Ascending aorta (tissue), 2 donors: ENCODE data around the gene ANKRD45. TPM values are rescaled to one million over a fixed set of nuclear protein-coding genes. Genes with fewer than 3 reads are reported as not detected.
"Not testable (repeated sequence)": the region's sequence is repeated elsewhere in the genome, so short reads cannot be mapped to it uniquely, and the experiment has no call there.

Experiments
- DNase-seq, 2 donors: peaks; one replicate each; pipeline ENCODE4 v3.0.0-alpha.2; 2019; ENCODE audit warnings: low spot score in 2 of 2
- H3K27ac ChIP-seq, 2 donors: fragments of 200-600 bp; sonication (generic); one replicate each; pipeline ENCODE4 v1.5.1; 2016 to 2017; ENCODE audit warnings: mild to moderate bottlenecking in 1 of 2
- H3K27me3 ChIP-seq: fragments of 200-600 bp; sonication (generic); one replicate; pipeline ENCODE4 v1.5.1; 2017
- H3K36me3 ChIP-seq, 2 donors: fragments of 200-600 bp; sonication (generic); one replicate each; pipeline ENCODE4 v1.5.1; 2016
- H3K4me1 ChIP-seq, 2 donors: fragments of 200-600 bp; sonication (generic); one replicate each; pipeline ENCODE4 v1.5.1; 2016 to 2017; ENCODE audit warnings: mild to moderate bottlenecking in 1 of 2
- H3K4me3 ChIP-seq, 2 donors: fragments of 200-600 bp; sonication (generic); one replicate each; pipeline ENCODE4 v1.5.1; 2016 to 2017; ENCODE audit warnings: mild to moderate bottlenecking in 1 of 2
- H3K9me3 ChIP-seq, 2 donors: fragments of 200-600 bp; sonication (generic); one replicate each; pipeline ENCODE4 v1.5.1; 2016
- CTCF ChIP-seq, 3 experiments: fragments of 200-600 bp in 2 of 3; fragments of 450-650 bp in 1 of 3; sonication (generic) in 2 of 3; IDR thresholded peaks; one replicate each; pipeline ENCODE4 v1.5.1; 2016 to 2019; ENCODE audit warnings: antibody characterized with exemption in 3 of 3, mild to moderate bottlenecking in 1 of 3, moderate library complexity in 1 of 3
- intact Hi-C: fragments of 100-400 bp; cut with DNase I; formaldehyde crosslinking; loops from one replicate; pipeline ENCODE4 v1.15.1; 2023
- total RNA-seq: library from RNA; depleted of rRNA; stranded (reverse); fragments of >200 nt; gene quantifications from one replicate; pipeline ENCODE4 v1.1.0, GENCODE V29; 2016

ANKRD45 gene
- total RNA-seq, 1 donor from 2014 or later, result not detected

- H3K4me1 ChIP-seq, result no peaks in the 10 kb centered on the region
- no peaks in the 10 kb centered on the region for H3K9me3 ChIP-seq
- no peak for TF ChIP-seq CTCF (IDR thresholded peaks at IDR 0.05)
- intact Hi-C loops, result no loop called here
- H3K4me3 ChIP-seq, result no peak overlapping the region
- DNase-seq, result no peak
- no peaks in the 10 kb centered on the region for H3K27me3 ChIP-seq
- no peaks in the 10 kb centered on the region for H3K36me3 ChIP-seq
- no peak overlapping the region for H3K27ac ChIP-seq
These were observed 12.5 kb upstream of the ANKRD45 start for GRCh38 chr1:173682184-173682583.

- DNase-seq, H3K9me3 ChIP-seq, H3K27me3 ChIP-seq, H3K36me3 ChIP-seq, intact Hi-C loops, H3K4me1 ChIP-seq, H3K27ac ChIP-seq, H3K4me3 ChIP-seq: not testable (repeated sequence)
These were observed 10.5 kb upstream of the ANKRD45 start for GRCh38 chr1:173680152-173680551.

GRCh38 chr1:173674496-173674895, 4.8 kb upstream of the ANKRD45 start:
- not testable (repeated sequence) for DNase-seq, H3K4me3 ChIP-seq

GRCh38 chr1:173666646-173667045, 3.0 kb downstream of the ANKRD45 start:
- DNase-seq, result no peak
- H3K4me3 ChIP-seq, result no peak overlapping the region
- H3K36me3 ChIP-seq, result no peaks in the 10 kb centered on the region
- TF ChIP-seq CTCF (IDR thresholded peaks at IDR 0.05), result no peak
- H3K4me1 ChIP-seq, result peaks cover 0 to 3% of the 10 kb centered on the region in 2 donors
- no peaks in the 10 kb centered on the region for H3K27me3 ChIP-seq
- intact Hi-C loops, result no loop called here
- no peaks in the 10 kb centered on the region for H3K9me3 ChIP-seq
- H3K27ac ChIP-seq, result no peak overlapping the region

More at GRCh38 chr1:173674496-173674895, 4.8 kb upstream of the ANKRD45 start:
- H3K36me3 ChIP-seq, H3K27me3 ChIP-seq, H3K4me1 ChIP-seq, H3K9me3 ChIP-seq, H3K27ac ChIP-seq, intact Hi-C loops: not testable (repeated sequence)

GRCh38 chr1:173663159-173663558, 6.5 kb downstream of the ANKRD45 start:
- no peak for DNase-seq
- no peak for TF ChIP-seq CTCF (IDR thresholded peaks at IDR 0.05)
- Histone ChIP-seq H3K27ac (no peak overlapping the region), H3K4me3 (no peak overlapping the region), H3K4me1 (no peaks in the 10 kb centered on the region), H3K27me3 (no peaks in the 10 kb centered on the region), H3K9me3 (no peaks in the 10 kb centered on the region), H3K36me3 (no peaks in the 10 kb centered on the region)
- intact Hi-C loops, result no loop called here

- Histone ChIP-seq H3K36me3 (no peaks in the 10 kb centered on the region), H3K27me3 (no peaks in the 10 kb centered on the region), H3K27ac (no peak overlapping the region), H3K4me3 (no peak overlapping the region), H3K9me3 (no peaks in the 10 kb centered on the region), H3K4me1 (no peaks in the 10 kb centered on the region)
- no peak for TF ChIP-seq CTCF (IDR thresholded peaks at IDR 0.05)
- intact Hi-C loops, result no loop called here
- no peak for DNase-seq
These were observed 7.9 kb downstream of the ANKRD45 start for GRCh38 chr1:173661763-173662162.

GRCh38 chr1:173661271-173661670, 8.4 kb downstream of the ANKRD45 start:
- intact Hi-C loops, result no loop called here
- H3K9me3 ChIP-seq, result no peaks in the 10 kb centered on the region

More at GRCh38 chr1:173661271-173661670, 8.4 kb downstream of the ANKRD45 start:
- DNase-seq, result no peak
- H3K4me1 ChIP-seq, result no peaks in the 10 kb centered on the region
- TF ChIP-seq CTCF (IDR thresholded peaks at IDR 0.05), result no peak
- H3K27me3 ChIP-seq, result no peaks in the 10 kb centered on the region
- no peak overlapping the region for H3K27ac ChIP-seq
- no peaks in the 10 kb centered on the region for H3K36me3 ChIP-seq
- no peak overlapping the region for H3K4me3 ChIP-seq
